ENCODE data around the gene KIAA1755. TPM values are rescaled to one million over a fixed set of nuclear protein-coding genes. Genes with fewer than 3 reads are reported as not detected.

Gene KIAA1755
- total RNA-seq, 8 experiments from 2014 or later: 0.05 to 73.6 (median 1.2) TPM

GRCh38 chr20:38190166-38190565, 70.4 kb downstream of the KIAA1755 start:
- Histone ChIP-seq H3K4me3 (no peak overlapping the region), H3K27ac (no peak overlapping the region), H3K4me1 (replicated peaks in 1 of 2) (peaks cover 0 to 2% of the 10 kb centered on the region in 2 donors)
- in situ Hi-C loops (cut with MboI; ENCODE audit: low pct_unique_long_range_greater_than_20kb in 2 of 9, low sequenced_read_pairs in 9 of 9, unreplicated experiment in 9 of 9): no loop called here
- 20 to 100% (median 85%) methylated on average over 1 to 6 of the region's 6 CpGs; no CpG with 5 or more reads in 4 of the 10 experiments for WGBS, 10 experiments
- no peak for ATAC-seq (replicated peaks in 6 of 8)

GRCh38 chr20:38187517-38187916, 73.0 kb downstream of the KIAA1755 start:
- Histone ChIP-seq H3K4me1 (replicated peaks in 1 of 2) (peaks cover 0 to 2% of the 10 kb centered on the region in 2 donors), H3K4me3 (no peak overlapping the region), H3K27ac (no peak overlapping the region)
- peak in 4 of 8 experiments; percentile 25 to 69 (median 49) for ATAC-seq (replicated peaks in 6 of 8)
- in situ Hi-C loops (cut with MboI; ENCODE audit: low pct_unique_long_range_greater_than_20kb in 2 of 9, low sequenced_read_pairs in 9 of 9, unreplicated experiment in 9 of 9): no loop called here
- 10 to 73% (median 51%) methylated on average over 2 to 5 of the region's 5 CpGs; no CpG with 5 or more reads in 1 of the 10 experiments for WGBS, 10 experiments

- H3K27ac ChIP-seq: no peak overlapping the region
- WGBS, 10 experiments: 24 to 91% (median 80%) methylated on average over 1 to 3 of the region's 5 CpGs; no CpG with 5 or more reads in 1 of the 10 experiments
- peaks cover 0 to 2% of the 10 kb centered on the region in 2 donors for H3K4me1 ChIP-seq (replicated peaks in 1 of 2)
- ATAC-seq (replicated peaks in 6 of 8): no peak
- no peak overlapping the region for H3K4me3 ChIP-seq
- in situ Hi-C loops (cut with MboI; ENCODE audit: low pct_unique_long_range_greater_than_20kb in 2 of 9, low sequenced_read_pairs in 9 of 9, unreplicated experiment in 9 of 9): no loop called here
Measured at GRCh38 chr20:38186788-38187221, 73.7 kb downstream of the KIAA1755 start.

GRCh38 chr20:38184101-38184500, 76.4 kb downstream of the KIAA1755 start:
- WGBS, 10 experiments: 49 to 93% (median 71%) methylated on average over 2 to 8 of the region's 8 CpGs; no CpG with 5 or more reads in 1 of the 10 experiments
- Histone ChIP-seq H3K27ac (no peak overlapping the region), H3K4me1 (replicated peaks in 1 of 2) (no peaks in the 10 kb centered on the region), H3K4me3 (no peak overlapping the region)
- ATAC-seq (replicated peaks in 6 of 8): no peak
- in situ Hi-C loops (cut with MboI; ENCODE audit: low pct_unique_long_range_greater_than_20kb in 2 of 9, low sequenced_read_pairs in 9 of 9, unreplicated experiment in 9 of 9): no loop called here

GRCh38 chr20:38181971-38182370, 78.6 kb downstream of the KIAA1755 start:
- Histone ChIP-seq H3K27ac (no peak overlapping the region), H3K4me3 (no peak overlapping the region), H3K4me1 (replicated peaks in 1 of 2) (no peaks in the 10 kb centered on the region)
- 70 to 97% (median 95%) methylated on average over 2 to 3 of the region's 3 CpGs; no CpG with 5 or more reads in 3 of the 10 experiments for WGBS, 10 experiments
- ATAC-seq (replicated peaks in 6 of 8): no peak
- in situ Hi-C loops (cut with MboI; ENCODE audit: low pct_unique_long_range_greater_than_20kb in 2 of 9, low sequenced_read_pairs in 9 of 9, unreplicated experiment in 9 of 9): no loop called here

- 38 to 92% (median 81%) methylated on average over 2 to 5 of the region's 7 CpGs; no CpG with 5 or more reads in 2 of the 10 experiments for WGBS, 10 experiments
- in situ Hi-C loops (cut with MboI; ENCODE audit: low pct_unique_long_range_greater_than_20kb in 2 of 9, low sequenced_read_pairs in 9 of 9, unreplicated experiment in 9 of 9): no loop called here
- Histone ChIP-seq H3K4me1 (replicated peaks in 1 of 2) (no peaks in the 10 kb centered on the region), H3K4me3 (no peak overlapping the region), H3K27ac (no peak overlapping the region)
- peak in 2 of 8 experiments; percentile 60 to 65 for ATAC-seq (replicated peaks in 6 of 8)
Measured at GRCh38 chr20:38181207-38181801, 79.2 kb downstream of the KIAA1755 start.

GRCh38 chr20:38180781-38181180, 79.8 kb downstream of the KIAA1755 start:
- H3K27ac ChIP-seq: no peak overlapping the region
- ATAC-seq (replicated peaks in 6 of 8): no peak
- H3K4me1 ChIP-seq (replicated peaks in 1 of 2): no peaks in the 10 kb centered on the region
- no peak overlapping the region for H3K4me3 ChIP-seq
- in situ Hi-C loops (cut with MboI; ENCODE audit: low pct_unique_long_range_greater_than_20kb in 2 of 9, low sequenced_read_pairs in 9 of 9, unreplicated experiment in 9 of 9): no loop called here
- WGBS, 10 experiments: 76 to 100% (median 94%) methylated on average over 1 to 5 of the region's 5 CpGs; no CpG with 5 or more reads in 5 of the 10 experiments

GRCh38 chr20:38179846-38180245, 80.7 kb downstream of the KIAA1755 start:
- Histone ChIP-seq H3K4me3 (no peak overlapping the region), H3K27ac (no peak overlapping the region), H3K4me1 (replicated peaks in 1 of 2) (peaks cover 0 to 5% of the 10 kb centered on the region in 2 donors)
- ATAC-seq (replicated peaks in 6 of 8): no peak
- WGBS, 10 experiments: 0 to 73% (median 39%) methylated on average over 1 to 5 of the region's 6 CpGs; no CpG with 5 or more reads in 2 of the 10 experiments
- in situ Hi-C loops (cut with MboI; ENCODE audit: low pct_unique_long_range_greater_than_20kb in 2 of 9, low sequenced_read_pairs in 9 of 9, unreplicated experiment in 9 of 9): no loop called here

GRCh38 chr20:38178581-38178980, 82.0 kb downstream of the KIAA1755 start:
- Histone ChIP-seq H3K4me3 (no peak overlapping the region), H3K4me1 (replicated peaks in 1 of 2) (peaks cover 0 to 5% of the 10 kb centered on the region in 2 donors), H3K27ac (no peak overlapping the region)
- WGBS, 10 experiments: 81 to 96% (median 86%) methylated on average over 2 to 4 of the region's 4 CpGs; no CpG with 5 or more reads in 2 of the 10 experiments
- in situ Hi-C loops (cut with MboI; ENCODE audit: low pct_unique_long_range_greater_than_20kb in 2 of 9, low sequenced_read_pairs in 9 of 9, unreplicated experiment in 9 of 9): no loop called here
- ATAC-seq (replicated peaks in 6 of 8): no peak

GRCh38 chr20:38178065-38178491, 82.5 kb downstream of the KIAA1755 start:
- H3K4me3 ChIP-seq: no peak overlapping the region
- ATAC-seq (replicated peaks in 6 of 8): no peak
- peaks cover 0 to 5% of the 10 kb centered on the region in 2 donors for H3K4me1 ChIP-seq (replicated peaks in 1 of 2)
- 0 to 95% (median 87%) methylated on average over 1 to 6 of the region's 8 CpGs; no CpG with 5 or more reads in 3 of the 10 experiments for WGBS, 10 experiments
- no peak overlapping the region for H3K27ac ChIP-seq
- in situ Hi-C loops (cut with MboI; ENCODE audit: low pct_unique_long_range_greater_than_20kb in 2 of 9, low sequenced_read_pairs in 9 of 9, unreplicated experiment in 9 of 9): no loop called here

GRCh38 chr20:38177201-38177600, 83.3 kb downstream of the KIAA1755 start:
- in situ Hi-C loops (cut with MboI; ENCODE audit: low pct_unique_long_range_greater_than_20kb in 2 of 9, low sequenced_read_pairs in 9 of 9, unreplicated experiment in 9 of 9): no loop called here
- no peak for ATAC-seq (replicated peaks in 6 of 8)
- H3K27ac ChIP-seq: no peak overlapping the region
- 60 to 100% (median 86%) methylated on average over 1 to 5 of the region's 9 CpGs; no CpG with 5 or more reads in 5 of the 10 experiments for WGBS, 10 experiments
- H3K4me1 ChIP-seq (replicated peaks in 1 of 2): peaks cover 0 to 5% of the 10 kb centered on the region in 2 donors
- no peak overlapping the region for H3K4me3 ChIP-seq

GRCh38 chr20:38175304-38176180, 85.0 kb downstream of the KIAA1755 start:
- 36 to 100% (median 57%) methylated on average over 1 to 10 of the region's 16 CpGs; no CpG with 5 or more reads in 1 of the 10 experiments for WGBS, 10 experiments
- no peak overlapping the region for H3K4me3 ChIP-seq
- peaks cover 0 to 5% of the 10 kb centered on the region in 2 donors for H3K4me1 ChIP-seq (replicated peaks in 1 of 2)
- in situ Hi-C loops (cut with MboI; ENCODE audit: low pct_unique_long_range_greater_than_20kb in 2 of 9, low sequenced_read_pairs in 9 of 9, unreplicated experiment in 9 of 9): no loop called here
- no peak for ATAC-seq (replicated peaks in 6 of 8)
- H3K27ac ChIP-seq: no peak overlapping the region
